HepG2 (cell line): ENCODE data around the gene AGT. TPM values are rescaled to one million over a fixed set of nuclear protein-coding genes. Genes with fewer than 3 reads are reported as not detected.

Experiments
- CREB1 ChIP-seq, 2 experiments: fragments of 450-650 bp in 1 of 2; IDR thresholded peaks; 2 replicates each; pipeline ENCODE4 v1.6.1; 2016 to 2017; ENCODE audit warnings: control low read depth in 1 of 2, mild to moderate bottlenecking in 1 of 2, missing compliant biosample characterization in 1 of 2, missing genetic modification characterization in 1 of 2
- FOXA1 ChIP-seq, 2 experiments: fragments of 450-650 bp in 1 of 2; sonication (generic) in 1 of 2; formaldehyde crosslinking in 1 of 2; IDR thresholded peaks; 2 replicates each; pipeline versions ENCODE4 v1.4.0 to v1.6.1; 2016 to 2020; ENCODE audit warnings: missing genetic modification reagents in 1 of 2
- FOXP1 ChIP-seq, 2 experiments: fragments of 450-650 bp in 1 of 2; IDR thresholded peaks; 2 replicates each; pipeline ENCODE4 v1.6.1; 2017 to 2018; ENCODE audit warnings: antibody characterized with exemption in 1 of 2
- HMG20A ChIP-seq: IDR thresholded peaks from 2 replicates; pipeline ENCODE4 v1.6.1; 2016; ENCODE audit warnings: borderline replicate concordance
- MIER2 ChIP-seq: IDR thresholded peaks from 2 replicates; pipeline ENCODE4 v1.6.1; 2016; ENCODE audit warnings: missing biosample characterization, missing genetic modification reagents
- NCOR1 ChIP-seq: fragments of 200-600 bp; sonication (generic); IDR thresholded peaks from 2 replicates; pipeline ENCODE4 v1.7.0; 2017; ENCODE audit warnings: antibody characterized with exemption, low read length, borderline replicate concordance
- RXRB ChIP-seq: IDR thresholded peaks from 2 replicates; pipeline ENCODE4 v1.6.1; 2016; ENCODE audit warnings: borderline replicate concordance, missing genetic modification reagents, missing compliant biosample characterization
- SUZ12 ChIP-seq: fragments of 150-350 bp; IDR thresholded peaks from 2 replicates; pipeline ENCODE4 v1.6.1; 2014; ENCODE audit warnings: low read depth, low read length
- ZBTB7B ChIP-seq: sonication (generic); formaldehyde crosslinking; IDR thresholded peaks from 2 replicates; pipeline ENCODE4 v1.4.0; 2020; ENCODE audit warnings: missing genetic modification reagents
- ZNF136 ChIP-seq: sonication (generic); formaldehyde crosslinking; IDR thresholded peaks from 2 replicates; pipeline ENCODE4 v1.8.1; 2022; ENCODE audit warnings: low read depth, mild to moderate bottlenecking, moderate library complexity, missing genetic modification reagents
- ZNF703 ChIP-seq: sonication (generic); formaldehyde crosslinking; IDR thresholded peaks from 2 replicates; pipeline ENCODE4 v1.5.1; 2020; ENCODE audit warnings: missing genetic modification reagents, mild to moderate bottlenecking, moderate library complexity, borderline replicate concordance
- polyA plus RNA-seq, 8 experiments: library from polyadenylated mRNA; depleted of rRNA in 3 of 8; stranded (reverse) in 7 of 8; unstranded in 1 of 8; fragments of >200 nt; fragmentation: Illumina TruSeq in 4 of 8; extraction: Trizol in 4 of 8; gene quantifications; 2 replicates each; pipeline versions ENCODE4 v1.2.1 to v1.2.3, GENCODE V29; 2011 to 2016; ENCODE audit warnings: low read depth in 4 of 8, missing spikeins in 1 of 8, mixed read lengths in 1 of 8; ENCODE audit not compliant: insufficient read depth in 1 of 8
- total RNA-seq, 5 experiments: library from RNA; depleted of rRNA; stranded (reverse); fragments of >200 nt; fragmentation: Illumina TruSeq; extraction: Trizol; gene quantifications; 2 replicates each; pipeline ENCODE4 v1.2.3, GENCODE V29; 2016; ENCODE audit warnings: low read depth in 1 of 5
- TF ChIP-seq, protein P1 (sequence below): sonication (generic); formaldehyde crosslinking; IDR thresholded peaks from 2 replicates; pipeline ENCODE4 v1.4.0; 2020; ENCODE audit warnings: missing genetic modification reagents, mild to moderate bottlenecking, borderline replicate concordance
- TF ChIP-seq, protein P2 (sequence below): sonication (generic); formaldehyde crosslinking; IDR thresholded peaks from 2 replicates; pipeline ENCODE4 v1.4.0; 2020; ENCODE audit warnings: missing genetic modification reagents, borderline replicate concordance
- TF ChIP-seq, protein P3 (sequence below): IDR thresholded peaks from 2 replicates; pipeline ENCODE4 v1.6.1; 2016
- TF ChIP-seq, protein P4 (sequence below), 2 experiments: sonication (generic) in 1 of 2; formaldehyde crosslinking in 1 of 2; IDR thresholded peaks; 2 replicates each; pipeline versions ENCODE4 v1.4.0 to v1.6.1; 2016 to 2020; ENCODE audit warnings: borderline replicate concordance in 1 of 2, low read depth in 1 of 2, mild to moderate bottlenecking in 1 of 2, missing genetic modification reagents in 1 of 2
- TF ChIP-seq, protein P5 (sequence below): sonication (generic); formaldehyde crosslinking; IDR thresholded peaks from 2 replicates; pipeline ENCODE4 v1.8.1; 2023; ENCODE audit warnings: missing genetic modification reagents, mild to moderate bottlenecking, borderline replicate concordance

The AGT gene
- total and polyA plus RNA-seq, 2 of the 13 experiments (the other 11 are each of a cell fraction or from before 2014, with no cell fraction given), result 892 to 2,071 TPM

DNA sequence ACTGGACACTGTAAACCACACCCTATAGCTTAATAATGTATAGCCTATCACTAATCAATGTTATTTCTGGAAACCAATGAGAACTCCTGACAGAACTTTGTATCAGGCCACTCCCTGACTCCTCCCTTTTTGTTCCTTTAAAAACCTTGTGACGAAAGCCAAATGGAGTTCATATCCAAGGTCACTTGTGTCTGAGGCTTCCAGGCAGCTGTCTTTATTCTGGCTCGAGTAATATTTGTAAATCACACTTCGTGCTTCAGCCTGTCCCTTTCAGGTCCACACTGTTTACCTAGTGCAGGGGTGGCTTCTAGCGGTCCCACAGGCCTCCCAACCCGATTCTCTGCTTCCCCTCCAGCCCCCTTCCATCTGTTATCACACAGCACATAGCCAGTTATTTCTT, 17.1 kb upstream of the AGT start (continued):
- TF ChIP-seq, protein P1, sequence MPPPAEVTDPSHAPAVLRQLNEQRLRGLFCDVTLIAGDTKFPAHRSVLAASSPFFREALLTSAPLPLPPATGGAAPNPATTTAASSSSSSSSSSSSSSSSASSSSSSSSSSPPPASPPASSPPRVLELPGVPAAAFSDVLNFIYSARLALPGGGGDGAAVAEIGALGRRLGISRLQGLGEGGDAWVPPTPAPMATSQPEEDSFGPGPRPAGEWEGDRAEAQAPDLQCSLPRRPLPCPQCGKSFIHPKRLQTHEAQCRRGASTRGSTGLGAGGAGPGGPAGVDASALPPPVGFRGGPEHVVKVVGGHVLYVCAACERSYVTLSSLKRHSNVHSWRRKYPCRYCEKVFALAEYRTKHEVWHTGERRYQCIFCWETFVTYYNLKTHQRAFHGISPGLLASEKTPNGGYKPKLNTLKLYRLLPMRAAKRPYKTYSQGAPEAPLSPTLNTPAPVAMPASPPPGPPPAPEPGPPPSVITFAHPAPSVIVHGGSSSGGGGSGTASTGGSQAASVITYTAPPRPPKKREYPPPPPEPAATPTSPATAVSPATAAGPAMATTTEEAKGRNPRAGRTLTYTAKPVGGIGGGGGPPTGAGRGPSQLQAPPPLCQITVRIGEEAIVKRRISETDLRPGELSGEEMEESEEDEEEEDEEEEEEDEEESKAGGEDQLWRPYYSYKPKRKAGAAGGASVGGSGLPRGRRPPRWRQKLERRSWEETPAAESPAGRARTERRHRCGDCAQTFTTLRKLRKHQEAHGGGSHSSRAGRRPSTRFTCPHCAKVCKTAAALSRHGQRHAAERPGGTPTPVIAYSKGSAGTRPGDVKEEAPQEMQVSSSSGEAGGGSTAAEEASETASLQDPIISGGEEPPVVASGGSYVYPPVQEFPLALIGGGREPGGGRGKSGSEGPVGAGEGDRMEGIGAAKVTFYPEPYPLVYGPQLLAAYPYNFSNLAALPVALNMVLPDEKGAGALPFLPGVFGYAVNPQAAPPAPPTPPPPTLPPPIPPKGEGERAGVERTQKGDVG (CRISPR knock-in tag), result no peak
- peak; percentile 56 for TF ChIP-seq RXRB (CRISPR knock-in tag)
- TF ChIP-seq MIER2, result no peak
- no peak for TF ChIP-seq FOXA1 (IDR thresholded peaks at IDR 0.05)
- TF ChIP-seq FOXA1 (CRISPR knock-in tag; IDR thresholded peaks at IDR 0.05), result peak; percentile 75
- TF ChIP-seq CREB1 (IDR thresholded peaks at IDR 0.05), result no peak
- peak; percentile 52; the same call in 1 of the 2 replicates for TF ChIP-seq CREB1 (CRISPR knock-in tag; IDR thresholded peaks at IDR 0.05)
- TF ChIP-seq, protein P2, sequence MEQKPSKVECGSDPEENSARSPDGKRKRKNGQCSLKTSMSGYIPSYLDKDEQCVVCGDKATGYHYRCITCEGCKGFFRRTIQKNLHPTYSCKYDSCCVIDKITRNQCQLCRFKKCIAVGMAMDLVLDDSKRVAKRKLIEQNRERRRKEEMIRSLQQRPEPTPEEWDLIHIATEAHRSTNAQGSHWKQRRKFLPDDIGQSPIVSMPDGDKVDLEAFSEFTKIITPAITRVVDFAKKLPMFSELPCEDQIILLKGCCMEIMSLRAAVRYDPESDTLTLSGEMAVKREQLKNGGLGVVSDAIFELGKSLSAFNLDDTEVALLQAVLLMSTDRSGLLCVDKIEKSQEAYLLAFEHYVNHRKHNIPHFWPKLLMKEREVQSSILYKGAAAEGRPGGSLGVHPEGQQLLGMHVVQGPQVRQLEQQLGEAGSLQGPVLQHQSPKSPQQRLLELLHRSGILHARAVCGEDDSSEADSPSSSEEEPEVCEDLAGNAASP (CRISPR knock-in tag), result peak; percentile 28; the same call in 1 of the 2 replicates
- TF ChIP-seq HMG20A (CRISPR knock-in tag), result peak; percentile 49; the same call in 1 of the 2 replicates
- no peak for TF ChIP-seq ZBTB7B (CRISPR knock-in tag)
- TF ChIP-seq, protein P3, sequence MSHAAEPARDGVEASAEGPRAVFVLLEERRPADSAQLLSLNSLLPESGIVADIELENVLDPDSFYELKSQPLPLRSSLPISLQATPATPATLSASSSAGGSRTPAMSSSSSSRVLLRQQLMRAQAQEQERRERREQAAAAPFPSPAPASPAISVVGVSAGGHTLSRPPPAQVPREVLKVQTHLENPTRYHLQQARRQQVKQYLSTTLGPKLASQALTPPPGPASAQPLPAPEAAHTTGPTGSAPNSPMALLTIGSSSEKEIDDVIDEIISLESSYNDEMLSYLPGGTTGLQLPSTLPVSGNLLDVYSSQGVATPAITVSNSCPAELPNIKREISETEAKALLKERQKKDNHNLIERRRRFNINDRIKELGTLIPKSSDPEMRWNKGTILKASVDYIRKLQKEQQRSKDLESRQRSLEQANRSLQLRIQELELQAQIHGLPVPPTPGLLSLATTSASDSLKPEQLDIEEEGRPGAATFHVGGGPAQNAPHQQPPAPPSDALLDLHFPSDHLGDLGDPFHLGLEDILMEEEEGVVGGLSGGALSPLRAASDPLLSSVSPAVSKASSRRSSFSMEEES (CRISPR knock-in tag), result 0 out of 2 replicates have a peak, but pooled peaks have one; percentile 25
- TF ChIP-seq, protein P4, sequence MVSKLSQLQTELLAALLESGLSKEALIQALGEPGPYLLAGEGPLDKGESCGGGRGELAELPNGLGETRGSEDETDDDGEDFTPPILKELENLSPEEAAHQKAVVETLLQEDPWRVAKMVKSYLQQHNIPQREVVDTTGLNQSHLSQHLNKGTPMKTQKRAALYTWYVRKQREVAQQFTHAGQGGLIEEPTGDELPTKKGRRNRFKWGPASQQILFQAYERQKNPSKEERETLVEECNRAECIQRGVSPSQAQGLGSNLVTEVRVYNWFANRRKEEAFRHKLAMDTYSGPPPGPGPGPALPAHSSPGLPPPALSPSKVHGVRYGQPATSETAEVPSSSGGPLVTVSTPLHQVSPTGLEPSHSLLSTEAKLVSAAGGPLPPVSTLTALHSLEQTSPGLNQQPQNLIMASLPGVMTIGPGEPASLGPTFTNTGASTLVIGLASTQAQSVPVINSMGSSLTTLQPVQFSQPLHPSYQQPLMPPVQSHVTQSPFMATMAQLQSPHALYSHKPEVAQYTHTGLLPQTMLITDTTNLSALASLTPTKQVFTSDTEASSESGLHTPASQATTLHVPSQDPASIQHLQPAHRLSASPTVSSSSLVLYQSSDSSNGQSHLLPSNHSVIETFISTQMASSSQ (IDR thresholded peaks at IDR 0.05; ENCODE audit: low read depth), result no peak
- TF ChIP-seq, protein P4 (CRISPR knock-in tag; IDR thresholded peaks at IDR 0.05; ENCODE audit: borderline replicate concordance), result 0 out of 2 replicates have a peak, but pooled peaks have one; percentile 23
- TF ChIP-seq FOXP1 (IDR thresholded peaks at IDR 0.05), result no peak
- TF ChIP-seq FOXP1 (CRISPR knock-in tag; IDR thresholded peaks at IDR 0.05), result 0 out of 2 replicates have a peak, but pooled peaks have one; percentile 25
- TF ChIP-seq, protein P5, sequence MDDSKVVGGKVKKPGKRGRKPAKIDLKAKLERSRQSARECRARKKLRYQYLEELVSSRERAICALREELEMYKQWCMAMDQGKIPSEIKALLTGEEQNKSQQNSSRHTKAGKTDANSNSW (CRISPR knock-in tag), result no peak
- TF ChIP-seq ZNF703 (CRISPR knock-in tag), result no peak
- TF ChIP-seq SUZ12, result no peak
- TF ChIP-seq NCOR1, result peak; percentile 73; the same call in 1 of the 2 replicates
- no peak for TF ChIP-seq ZNF136 (CRISPR knock-in tag)
